WTC11 (cell line): ENCODE measurements around the gene SPTB. TPM values are rescaled to one million over a fixed set of nuclear protein-coding genes. Genes with fewer than 3 reads are reported as not detected.

Experiments used
- ATAC-seq: fragments of 200-7000 bp; cut with Tn5 transposase; 2 replicates; pipeline ENCODE4 v1.10.0; 2021; ENCODE audit warnings: mild to moderate bottlenecking, moderate library complexity
- CTCF ChIA-PET: fragments of 300-600 bp; sonication (Branson Sonifier 250); formaldehyde crosslinking; loops from one replicate; lab custom pipeline; 2021; ENCODE audit warnings: antibody characterized with exemption; lab: Charles Lee
- POLR2A ChIA-PET: fragments of 350-600 bp; sonication (Branson Sonifier 250); formaldehyde crosslinking; loops from one replicate; lab custom pipeline; 2021; ENCODE audit warnings: antibody characterized with exemption; lab: Charles Lee
- DNase-seq: peaks from one replicate; pipeline ENCODE4 v3.0.0; 2021; ENCODE audit warnings: low spot score
- H3K27ac Mint-ChIP-seq: 2 replicates; pipeline ENCODE4 v1.8.0; 2021; ENCODE audit warnings: mixed read lengths
- H3K27me3 Mint-ChIP-seq: 2 replicates; pipeline ENCODE4 v1.8.0; 2021; ENCODE audit warnings: low read depth, mild to moderate bottlenecking, moderate library complexity, mixed read lengths
- H3K36me3 Mint-ChIP-seq: 2 replicates; pipeline ENCODE4 v1.8.0; 2021; ENCODE audit warnings: mixed read lengths
- H3K4me1 Mint-ChIP-seq: 2 replicates; pipeline ENCODE4 v1.8.0; 2022; ENCODE audit warnings: mixed read lengths
- H3K4me3 Mint-ChIP-seq: 2 replicates; pipeline ENCODE4 v1.8.0; 2021; ENCODE audit warnings: mild to moderate bottlenecking, moderate library complexity, mixed read lengths
- H3K9me3 Mint-ChIP-seq: 2 replicates; pipeline ENCODE4 v1.8.0; 2021; ENCODE audit warnings: mixed read lengths
- AR ChIP-seq: fragments of 250-450 bp; sonication (Bioruptor Pico); IDR thresholded peaks from 2 replicates; pipeline ENCODE4 v1.9.0; 2021; ENCODE audit warnings: mild to moderate bottlenecking
- ARID4B ChIP-seq: sonication (generic); formaldehyde crosslinking; IDR thresholded peaks from 2 replicates; pipeline ENCODE4 v1.8.0; 2023; ENCODE audit warnings: missing genetic modification reagents, mild to moderate bottlenecking, borderline replicate concordance
- CBFB ChIP-seq: sonication (generic); formaldehyde crosslinking; IDR thresholded peaks from 2 replicates; pipeline ENCODE4 v1.8.1; 2022; ENCODE audit warnings: mild to moderate bottlenecking, low read depth, missing genetic modification reagents
- ELF4 ChIP-seq: sonication (generic); formaldehyde crosslinking; IDR thresholded peaks from 2 replicates; pipeline ENCODE4 v1.8.1; 2022; ENCODE audit warnings: low read depth, mild to moderate bottlenecking, moderate library complexity, missing genetic modification reagents
- ESRRA ChIP-seq: sonication (generic); formaldehyde crosslinking; IDR thresholded peaks from 2 replicates; pipeline ENCODE4 v1.8.1; 2022; ENCODE audit warnings: mild to moderate bottlenecking, missing genetic modification reagents, borderline replicate concordance
- GTF2I ChIP-seq: fragments of 250-450 bp; sonication (Bioruptor Pico); conservative IDR thresholded peaks from 2 replicates; pipeline ENCODE4 v1.4.0; 2021; ENCODE audit warnings: mild to moderate bottlenecking
- HMGXB4 ChIP-seq: sonication (generic); formaldehyde crosslinking; IDR thresholded peaks from 2 replicates; pipeline ENCODE4 v1.8.1; 2023; ENCODE audit warnings: mild to moderate bottlenecking, moderate library complexity, missing genetic modification reagents
- IRF2 ChIP-seq: sonication (generic); formaldehyde crosslinking; IDR thresholded peaks from 2 replicates; pipeline ENCODE4 v1.8.0; 2022; ENCODE audit warnings: low read depth, missing genetic modification reagents, borderline replicate concordance
- MYBL2 ChIP-seq: sonication (generic); formaldehyde crosslinking; IDR thresholded peaks from 2 replicates; pipeline ENCODE4 v1.8.1; 2023; ENCODE audit warnings: mild to moderate bottlenecking, moderate library complexity, missing genetic modification reagents
- SOX15 ChIP-seq: fragments of 250-450 bp; sonication (Bioruptor Pico); IDR thresholded peaks from 2 replicates; pipeline ENCODE4 v1.9.0; 2021; ENCODE audit warnings: mild to moderate bottlenecking
- SP1 ChIP-seq: sonication (generic); formaldehyde crosslinking; conservative IDR thresholded peaks from 2 replicates; pipeline ENCODE4 v1.8.1; 2022; ENCODE audit warnings: missing genetic modification reagents
- TCF7 ChIP-seq: sonication (generic); formaldehyde crosslinking; IDR thresholded peaks from 2 replicates; pipeline ENCODE4 v1.8.0; 2022; ENCODE audit warnings: mild to moderate bottlenecking, low read depth, missing genetic modification reagents, moderate library complexity
- TEAD1 ChIP-seq: sonication (generic); formaldehyde crosslinking; IDR thresholded peaks from 2 replicates; pipeline ENCODE4 v1.8.0; 2022; ENCODE audit warnings: mild to moderate bottlenecking, missing genetic modification reagents
- ZNF138 ChIP-seq: sonication (generic); formaldehyde crosslinking; conservative IDR thresholded peaks from 2 replicates; pipeline ENCODE4 v1.8.1; 2022; ENCODE audit warnings: mild to moderate bottlenecking, moderate library complexity, missing genetic modification reagents
- ZNF317 ChIP-seq: sonication (generic); formaldehyde crosslinking; IDR thresholded peaks from 2 replicates; pipeline ENCODE4 v1.8.1; 2023; ENCODE audit warnings: low read depth, mild to moderate bottlenecking, moderate library complexity, missing genetic modification reagents, borderline replicate concordance
- total RNA-seq: library from RNA; stranded (reverse); gene quantifications from 3 replicates; pipeline ENCODE4 v1.2.3, GENCODE V29; 2021
- TF ChIP-seq, protein P1 (sequence below): sonication (generic); formaldehyde crosslinking; IDR thresholded peaks from 2 replicates; pipeline ENCODE4 v1.8.1; 2023; ENCODE audit warnings: mild to moderate bottlenecking, missing genetic modification reagents
- TF ChIP-seq, protein P2 (sequence below): sonication (generic); formaldehyde crosslinking; IDR thresholded peaks from 2 replicates; pipeline ENCODE4 v1.8.1; 2022; ENCODE audit warnings: low read depth, mild to moderate bottlenecking, moderate library complexity, missing genetic modification reagents, borderline replicate concordance
- TF ChIP-seq, protein P3 (sequence below): sonication (generic); formaldehyde crosslinking; IDR thresholded peaks from 2 replicates; pipeline ENCODE4 v1.8.0; 2022; ENCODE audit warnings: mild to moderate bottlenecking, missing genetic modification reagents

Gene SPTB
- total RNA-seq, 1 experiment from 2014 or later, result 3.2 TPM

DNA sequence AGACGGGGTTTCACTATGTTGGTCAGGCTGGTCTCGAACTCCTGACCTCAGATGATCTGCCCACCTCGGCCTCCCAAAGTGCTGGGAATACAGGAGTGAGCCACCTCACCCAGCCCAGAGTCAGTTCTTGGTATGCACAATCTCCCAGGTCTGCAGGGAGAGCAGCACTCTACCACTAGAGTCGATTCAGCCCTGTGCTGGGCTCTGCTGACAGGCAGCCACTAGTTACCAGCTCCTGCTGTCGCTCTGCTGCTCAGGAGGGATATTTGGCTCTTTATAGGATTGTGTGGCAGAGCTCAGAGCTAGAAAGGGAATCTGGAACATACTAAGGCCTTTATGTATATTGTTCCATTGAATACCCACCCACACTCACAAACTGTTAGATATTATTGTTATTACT lies 44.3 kb downstream of the SPTB start (continued):
- TF ChIP-seq, protein P1, sequence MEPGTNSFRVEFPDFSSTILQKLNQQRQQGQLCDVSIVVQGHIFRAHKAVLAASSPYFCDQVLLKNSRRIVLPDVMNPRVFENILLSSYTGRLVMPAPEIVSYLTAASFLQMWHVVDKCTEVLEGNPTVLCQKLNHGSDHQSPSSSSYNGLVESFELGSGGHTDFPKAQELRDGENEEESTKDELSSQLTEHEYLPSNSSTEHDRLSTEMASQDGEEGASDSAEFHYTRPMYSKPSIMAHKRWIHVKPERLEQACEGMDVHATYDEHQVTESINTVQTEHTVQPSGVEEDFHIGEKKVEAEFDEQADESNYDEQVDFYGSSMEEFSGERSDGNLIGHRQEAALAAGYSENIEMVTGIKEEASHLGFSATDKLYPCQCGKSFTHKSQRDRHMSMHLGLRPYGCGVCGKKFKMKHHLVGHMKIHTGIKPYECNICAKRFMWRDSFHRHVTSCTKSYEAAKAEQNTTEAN (CRISPR knock-in tag), result no peak
- TF ChIP-seq, protein P2, sequence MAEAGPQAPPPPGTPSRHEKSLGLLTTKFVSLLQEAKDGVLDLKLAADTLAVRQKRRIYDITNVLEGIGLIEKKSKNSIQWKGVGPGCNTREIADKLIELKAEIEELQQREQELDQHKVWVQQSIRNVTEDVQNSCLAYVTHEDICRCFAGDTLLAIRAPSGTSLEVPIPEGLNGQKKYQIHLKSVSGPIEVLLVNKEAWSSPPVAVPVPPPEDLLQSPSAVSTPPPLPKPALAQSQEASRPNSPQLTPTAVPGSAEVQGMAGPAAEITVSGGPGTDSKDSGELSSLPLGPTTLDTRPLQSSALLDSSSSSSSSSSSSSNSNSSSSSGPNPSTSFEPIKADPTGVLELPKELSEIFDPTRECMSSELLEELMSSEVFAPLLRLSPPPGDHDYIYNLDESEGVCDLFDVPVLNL (CRISPR knock-in tag), result no peak
- TF ChIP-seq ESRRA (CRISPR knock-in tag) (no peak), TEAD1 (no peak)

- no peak for ATAC-seq
- H3K27ac Mint-ChIP-seq, result no peak overlapping the region
- H3K4me1 Mint-ChIP-seq, result no peaks in the 10 kb centered on the region
- POLR2A ChIA-PET, result no interaction called here
- no peaks in the 10 kb centered on the region for H3K27me3 Mint-ChIP-seq
- TF ChIP-seq IRF2 (CRISPR knock-in tag) (no peak), SP1 (CRISPR knock-in tag) (no peak)
- TF ChIP-seq, all 79 proteins: peak for 0
- DNase-seq, result no peak
- Mint-ChIP-seq H3K36me3 (no peaks in the 10 kb centered on the region), H3K4me3 (no peak overlapping the region), H3K9me3 (peaks cover 3% of the 10 kb centered on the region; the same call in 1 of the 2 replicates)
- CTCF ChIA-PET, result interaction anchor here (1.1 to 2.2 kb wide), 3 partner anchors 11 to 324 kb away, joined by 3 to 11 read pairs (median 3); no protein-coding TSS in a partner anchor
Measured at GRCh38 chr14:64834965-64835364, 44.7 kb downstream of the SPTB start.

DNA sequence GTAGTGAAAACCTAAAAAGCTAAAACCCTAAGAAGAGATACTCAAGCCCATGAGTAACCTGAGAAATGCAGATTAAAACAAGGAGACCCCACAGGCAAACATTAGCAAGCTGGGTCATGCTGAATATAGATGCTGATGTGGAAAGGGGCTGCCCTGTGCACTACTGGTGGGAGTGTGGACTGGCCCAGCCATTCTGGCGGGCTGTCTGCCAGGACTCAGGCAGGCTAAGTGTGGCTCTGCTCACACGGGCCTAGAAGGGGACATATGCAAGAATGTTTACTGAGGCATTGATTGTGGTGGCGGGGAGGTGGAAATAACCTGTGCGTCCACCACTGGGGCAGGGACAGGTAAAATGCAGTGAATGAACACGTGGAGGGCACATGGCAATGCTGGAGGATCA lies 48.3 kb downstream of the SPTB start:
- POLR2A ChIA-PET, result no interaction called here
- CTCF ChIA-PET, result interaction anchor here (1.8 to 2.3 kb wide), 2 partner anchors 8 to 10 kb away, joined by 5 to 11 read pairs; no protein-coding TSS in a partner anchor
- Mint-ChIP-seq H3K27me3 (no peaks in the 10 kb centered on the region), H3K27ac (no peak overlapping the region), H3K4me3 (no peak overlapping the region), H3K9me3 (no peaks in the 10 kb centered on the region), H3K36me3 (no peaks in the 10 kb centered on the region), H3K4me1 (no peaks in the 10 kb centered on the region)
- ATAC-seq (no peak; the same call in 1 of the 2 replicates), DNase-seq (no peak)
- no peak for TF ChIP-seq ARID4B (CRISPR knock-in tag)
- no peak for TF ChIP-seq ZNF138 (CRISPR knock-in tag)
- no peak for TF ChIP-seq HMGXB4 (CRISPR knock-in tag)
- no peak for TF ChIP-seq CBFB (CRISPR knock-in tag)
- no peak for TF ChIP-seq MYBL2 (CRISPR knock-in tag)
- TF ChIP-seq, protein P3, sequence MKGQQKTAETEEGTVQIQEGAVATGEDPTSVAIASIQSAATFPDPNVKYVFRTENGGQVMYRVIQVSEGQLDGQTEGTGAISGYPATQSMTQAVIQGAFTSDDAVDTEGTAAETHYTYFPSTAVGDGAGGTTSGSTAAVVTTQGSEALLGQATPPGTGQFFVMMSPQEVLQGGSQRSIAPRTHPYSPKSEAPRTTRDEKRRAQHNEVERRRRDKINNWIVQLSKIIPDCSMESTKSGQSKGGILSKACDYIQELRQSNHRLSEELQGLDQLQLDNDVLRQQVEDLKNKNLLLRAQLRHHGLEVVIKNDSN (CRISPR knock-in tag), result no peak
- TF ChIP-seq GTF2I, result no peak
- TF ChIP-seq TCF7 (CRISPR knock-in tag), result no peak
- no peak for TF ChIP-seq SOX15 (CRISPR knock-in tag)
- no peak for TF ChIP-seq ZNF317 (CRISPR knock-in tag)
- no peak for TF ChIP-seq AR (CRISPR knock-in tag)
- TF ChIP-seq ELF4 (CRISPR knock-in tag), result no peak
